Measurements from ENCODE around the gene PDK1. TPM values are rescaled to one million over a fixed set of nuclear protein-coding genes. Genes with fewer than 3 reads are reported as not detected.

PDK1 gene
- total RNA-seq, 2 experiments from 2014 or later, result 42.8 to 44.9 TPM

GRCh38 chr2:172613615-172614231 lies 57.8 kb downstream of the PDK1 start:
- Mint-ChIP-seq H3K36me3 (peaks cover 19% of the 10 kb centered on the region), H3K9me3 (no peaks in the 10 kb centered on the region), H3K4me3 (no peak overlapping the region), H3K27ac (no peak overlapping the region), H3K4me1 (no peaks in the 10 kb centered on the region), H3K27me3 (no peaks in the 10 kb centered on the region)
- ATAC-seq (ENCODE audit: low read depth) (no peak), DNase-seq (no peak)
- POLR2A ChIA-PET, result no interaction called here

- no peak for DNase-seq
- H3K4me3 Mint-ChIP-seq, result no peak overlapping the region
- no peak for ATAC-seq (ENCODE audit: low read depth)
- H3K36me3 Mint-ChIP-seq, result peaks cover 20% of the 10 kb centered on the region
- no peaks in the 10 kb centered on the region for H3K4me1 Mint-ChIP-seq
- H3K27me3 Mint-ChIP-seq, result no peaks in the 10 kb centered on the region
- no peaks in the 10 kb centered on the region for H3K9me3 Mint-ChIP-seq
- POLR2A ChIA-PET, result no interaction called here
- H3K27ac Mint-ChIP-seq, result no peak overlapping the region
Observed at GRCh38 chr2:172614932-172615331, 59.0 kb downstream of the PDK1 start.

GRCh38 chr2:172615727-172616261 lies 59.9 kb downstream of the PDK1 start:
- no peaks in the 10 kb centered on the region for H3K9me3 Mint-ChIP-seq
- ATAC-seq (ENCODE audit: low read depth) (no peak), DNase-seq (no peak)
- no peaks in the 10 kb centered on the region for H3K27me3 Mint-ChIP-seq
- no peak overlapping the region for H3K27ac Mint-ChIP-seq
- no peaks in the 10 kb centered on the region for H3K4me1 Mint-ChIP-seq
- H3K36me3 Mint-ChIP-seq, result peaks cover 20% of the 10 kb centered on the region
- no peak overlapping the region for H3K4me3 Mint-ChIP-seq
- POLR2A ChIA-PET, result no interaction called here

GRCh38 chr2:172617115-172617514 lies 61.2 kb downstream of the PDK1 start:
- Mint-ChIP-seq H3K36me3 (peaks cover 15% of the 10 kb centered on the region), H3K4me1 (no peaks in the 10 kb centered on the region), H3K27ac (no peak overlapping the region), H3K27me3 (no peaks in the 10 kb centered on the region), H3K4me3 (no peak overlapping the region), H3K9me3 (no peaks in the 10 kb centered on the region)
- ATAC-seq (ENCODE audit: low read depth), result no peak
- no peak for DNase-seq
- POLR2A ChIA-PET, result no interaction called here

- ATAC-seq (ENCODE audit: low read depth), result no peak
- H3K27ac Mint-ChIP-seq, result no peak overlapping the region
- H3K4me1 Mint-ChIP-seq, result peaks cover 1% of the 10 kb centered on the region
- DNase-seq, result no peak
- peaks cover 31% of the 10 kb centered on the region for H3K36me3 Mint-ChIP-seq
- POLR2A ChIA-PET, result no interaction called here
- H3K9me3 Mint-ChIP-seq, result no peaks in the 10 kb centered on the region
- no peaks in the 10 kb centered on the region for H3K27me3 Mint-ChIP-seq
- no peak overlapping the region for H3K4me3 Mint-ChIP-seq
Observed at GRCh38 chr2:172623249-172623965, 67.5 kb downstream of the PDK1 start.

GRCh38 chr2:172624996-172625395 lies 69.1 kb downstream of the PDK1 start:
- DNase-seq, result no peak
- ATAC-seq (ENCODE audit: low read depth), result no peak
- peaks cover 41% of the 10 kb centered on the region for H3K36me3 Mint-ChIP-seq

GRCh38 chr2:172627181-172627580 lies 71.3 kb downstream of the PDK1 start:
- peaks cover 1% of the 10 kb centered on the region for H3K4me1 Mint-ChIP-seq
- DNase-seq (no peak), ATAC-seq (ENCODE audit: low read depth) (no peak)
- H3K36me3 Mint-ChIP-seq, result peaks cover 46% of the 10 kb centered on the region
- no peak overlapping the region for H3K27ac Mint-ChIP-seq
- H3K9me3 Mint-ChIP-seq, result peaks cover 1% of the 10 kb centered on the region
- H3K27me3 Mint-ChIP-seq, result no peaks in the 10 kb centered on the region
- H3K4me3 Mint-ChIP-seq, result no peak overlapping the region
- POLR2A ChIA-PET, result no interaction called here

More at GRCh38 chr2:172624996-172625395, 69.1 kb downstream of the PDK1 start:
- peaks cover 1% of the 10 kb centered on the region for H3K4me1 Mint-ChIP-seq
- H3K9me3 Mint-ChIP-seq, result no peaks in the 10 kb centered on the region
- H3K27me3 Mint-ChIP-seq, result no peaks in the 10 kb centered on the region
- no peak overlapping the region for H3K27ac Mint-ChIP-seq
- POLR2A ChIA-PET, result no interaction called here
- H3K4me3 Mint-ChIP-seq, result no peak overlapping the region

- H3K9me3 Mint-ChIP-seq, result peaks cover 1% of the 10 kb centered on the region
- ATAC-seq (ENCODE audit: low read depth) (no peak), DNase-seq (no peak)
- peaks cover 1% of the 10 kb centered on the region for H3K4me1 Mint-ChIP-seq
- no peak overlapping the region for H3K27ac Mint-ChIP-seq
- H3K36me3 Mint-ChIP-seq, result peaks cover 48% of the 10 kb centered on the region
- H3K4me3 Mint-ChIP-seq, result no peak overlapping the region
- POLR2A ChIA-PET, result no interaction called here
- no peaks in the 10 kb centered on the region for H3K27me3 Mint-ChIP-seq
Observed at GRCh38 chr2:172628085-172628484, 72.2 kb downstream of the PDK1 start.

GRCh38 chr2:172629586-172629985 lies 73.7 kb downstream of the PDK1 start:
- Mint-ChIP-seq H3K4me1 (no peaks in the 10 kb centered on the region), H3K36me3 (peaks cover 35% of the 10 kb centered on the region), H3K4me3 (no peak overlapping the region), H3K9me3 (peaks cover 1% of the 10 kb centered on the region), H3K27ac (no peak overlapping the region), H3K27me3 (no peaks in the 10 kb centered on the region)
- ATAC-seq (ENCODE audit: low read depth) (no peak), DNase-seq (no peak)
- POLR2A ChIA-PET, result no interaction called here

- no peak for DNase-seq
- no peaks in the 10 kb centered on the region for H3K27me3 Mint-ChIP-seq
- peaks cover 1% of the 10 kb centered on the region for H3K9me3 Mint-ChIP-seq
- H3K27ac Mint-ChIP-seq, result no peak overlapping the region
- POLR2A ChIA-PET, result no interaction called here
- H3K4me1 Mint-ChIP-seq, result no peaks in the 10 kb centered on the region
- peaks cover 30% of the 10 kb centered on the region for H3K36me3 Mint-ChIP-seq
- no peak overlapping the region for H3K4me3 Mint-ChIP-seq
- ATAC-seq (ENCODE audit: low read depth), result no peak
Observed at GRCh38 chr2:172630181-172630580, 74.3 kb downstream of the PDK1 start.

- H3K27me3 Mint-ChIP-seq, result peaks cover 2% of the 10 kb centered on the region
- no peak overlapping the region for H3K4me3 Mint-ChIP-seq
- POLR2A ChIA-PET, result no interaction called here
- no peak for DNase-seq
- ATAC-seq (ENCODE audit: low read depth), result no peak
- H3K27ac Mint-ChIP-seq, result no peak overlapping the region
- no peaks in the 10 kb centered on the region for H3K4me1 Mint-ChIP-seq
- peaks cover 1% of the 10 kb centered on the region for H3K9me3 Mint-ChIP-seq
- peaks cover 12% of the 10 kb centered on the region for H3K36me3 Mint-ChIP-seq
Observed at GRCh38 chr2:172634477-172634876, 78.6 kb downstream of the PDK1 start.

GRCh38 chr2:172635548-172635947 lies 79.7 kb downstream of the PDK1 start:
- no peak overlapping the region for H3K4me3 Mint-ChIP-seq
- H3K27ac Mint-ChIP-seq, result no peak overlapping the region
- peaks cover 1% of the 10 kb centered on the region for H3K9me3 Mint-ChIP-seq
- peaks cover 7% of the 10 kb centered on the region for H3K4me1 Mint-ChIP-seq
- POLR2A ChIA-PET, result no interaction called here
- DNase-seq (no peak), ATAC-seq (ENCODE audit: low read depth) (no peak)
- H3K27me3 Mint-ChIP-seq, result peaks cover 2% of the 10 kb centered on the region
- H3K36me3 Mint-ChIP-seq, result peaks cover 7% of the 10 kb centered on the region

GRCh38 chr2:172639256-172639655 lies 83.4 kb downstream of the PDK1 start:
- ATAC-seq (ENCODE audit: low read depth) (no peak), DNase-seq (no peak)
- no peaks in the 10 kb centered on the region for H3K9me3 Mint-ChIP-seq
- no peak overlapping the region for H3K27ac Mint-ChIP-seq
- H3K4me3 Mint-ChIP-seq, result no peak overlapping the region
- peaks cover 9% of the 10 kb centered on the region for H3K4me1 Mint-ChIP-seq
- POLR2A ChIA-PET, result no interaction called here
- peaks cover 2% of the 10 kb centered on the region for H3K27me3 Mint-ChIP-seq
- no peaks in the 10 kb centered on the region for H3K36me3 Mint-ChIP-seq

- ATAC-seq (ENCODE audit: low read depth) (no peak), DNase-seq (no peak)
- H3K36me3 Mint-ChIP-seq, result no peaks in the 10 kb centered on the region
- H3K4me3 Mint-ChIP-seq, result no peak overlapping the region
- no peaks in the 10 kb centered on the region for H3K9me3 Mint-ChIP-seq
- POLR2A ChIA-PET, result no interaction called here
- H3K27me3 Mint-ChIP-seq, result peaks cover 2% of the 10 kb centered on the region
- H3K27ac Mint-ChIP-seq, result no peak overlapping the region
- H3K4me1 Mint-ChIP-seq, result peaks cover 9% of the 10 kb centered on the region
Observed at GRCh38 chr2:172639823-172640222, 83.9 kb downstream of the PDK1 start.

All from activated naive CD8-positive, alpha-beta T cell treated with anti-CD3 and anti-CD28 coated beads, Interleukin-2, amount 10 ng/mL, durations not matched to agents 7 days and 5 days (primary cell).